Measurements from ENCODE around the gene RRAD.
"Not testable (repeated sequence)": the region's sequence is repeated elsewhere in the genome, so short reads cannot be mapped to it uniquely, and the experiment has no call there.

The RRAD gene

GRCh38 chr16:66948134-66948836, 22.9 kb upstream of the RRAD start:
- peak; percentile 53 for DNase-seq (ENCODE audit: extremely low read depth, insufficient read length)
- H3K4me3 ChIP-seq (replicated peaks; ENCODE audit: low read depth, low read length), result peak overlapping the region; percentile 56

GRCh38 chr16:66947302-66948065, 22.1 kb upstream of the RRAD start:
- peak; percentile 78 for TF ChIP-seq CTCF (IDR thresholded peaks at IDR 0.05; ENCODE audit: insufficient read depth, low read length, poor library complexity, severe bottlenecking)
- no peaks in the 10 kb centered on the region for H3K27me3 ChIP-seq (replicated peaks; ENCODE audit: control insufficient read depth, insufficient read depth, low read length)
- peaks cover 8% of the 10 kb centered on the region for H3K36me3 ChIP-seq (ENCODE audit: control insufficient read depth, insufficient read depth, low read length)
- DNase-seq (ENCODE audit: extremely low read depth, insufficient read length), result peak; percentile 50
- peak overlapping the region; percentile 56 for H3K4me3 ChIP-seq (replicated peaks; ENCODE audit: low read depth, low read length)

More at GRCh38 chr16:66948134-66948836, 22.9 kb upstream of the RRAD start:
- no peak for TF ChIP-seq CTCF (IDR thresholded peaks at IDR 0.05; ENCODE audit: insufficient read depth, low read length, poor library complexity, severe bottlenecking)
- Histone ChIP-seq H3K27me3 (replicated peaks; ENCODE audit: control insufficient read depth, insufficient read depth, low read length) (no peaks in the 10 kb centered on the region), H3K36me3 (ENCODE audit: control insufficient read depth, insufficient read depth, low read length) (peaks cover 5% of the 10 kb centered on the region)

- TF ChIP-seq CTCF (IDR thresholded peaks at IDR 0.05; ENCODE audit: insufficient read depth, low read length, poor library complexity, severe bottlenecking), result no peak
- Histone ChIP-seq H3K4me3 (replicated peaks; ENCODE audit: low read depth, low read length) (no peak overlapping the region), H3K27me3 (replicated peaks; ENCODE audit: control insufficient read depth, insufficient read depth, low read length) (no peaks in the 10 kb centered on the region), H3K36me3 (ENCODE audit: control insufficient read depth, insufficient read depth, low read length) (peaks cover 12% of the 10 kb centered on the region)
- DNase-seq (ENCODE audit: extremely low read depth, insufficient read length), result no peak
Observed at GRCh38 chr16:66946974-66947301, 21.6 kb upstream of the RRAD start.

DNA sequence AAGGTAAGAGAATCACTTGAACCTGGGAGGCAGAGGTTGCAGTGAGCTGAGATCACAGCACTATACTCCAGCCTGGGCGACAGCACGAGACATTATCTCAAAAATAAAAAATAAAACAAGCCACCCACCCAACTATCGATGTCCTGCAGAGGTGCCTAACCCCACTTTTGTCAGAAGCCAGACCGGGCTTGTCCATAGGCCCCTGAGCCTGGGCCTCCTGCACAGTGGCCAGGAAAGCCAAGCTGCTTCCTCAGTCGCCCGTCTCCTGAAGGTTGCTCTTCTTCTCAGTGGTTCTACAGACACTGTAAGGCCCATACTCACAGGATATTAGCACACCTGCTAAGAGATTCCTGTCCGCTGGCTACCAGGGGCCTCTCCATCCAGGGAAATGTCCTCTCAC, 21.2 kb upstream of the RRAD start:
- DNase-seq (ENCODE audit: extremely low read depth, insufficient read length), result no peak
- TF ChIP-seq CTCF (IDR thresholded peaks at IDR 0.05; ENCODE audit: insufficient read depth, low read length, poor library complexity, severe bottlenecking), result no peak
- Histone ChIP-seq H3K36me3 (ENCODE audit: control insufficient read depth, insufficient read depth, low read length) (peaks cover 13% of the 10 kb centered on the region), H3K27me3 (replicated peaks; ENCODE audit: control insufficient read depth, insufficient read depth, low read length) (no peaks in the 10 kb centered on the region), H3K4me3 (replicated peaks; ENCODE audit: low read depth, low read length) (no peak overlapping the region)

- DNase-seq (ENCODE audit: extremely low read depth, insufficient read length), result no peak
- Histone ChIP-seq H3K27me3 (replicated peaks; ENCODE audit: control insufficient read depth, insufficient read depth, low read length) (no peaks in the 10 kb centered on the region), H3K4me3 (replicated peaks; ENCODE audit: low read depth, low read length) (no peak overlapping the region), H3K36me3 (ENCODE audit: control insufficient read depth, insufficient read depth, low read length) (peaks cover 19% of the 10 kb centered on the region)
- no peak for TF ChIP-seq CTCF (IDR thresholded peaks at IDR 0.05; ENCODE audit: insufficient read depth, low read length, poor library complexity, severe bottlenecking)
Observed at GRCh38 chr16:66945939-66946338, 20.6 kb upstream of the RRAD start.

DNA sequence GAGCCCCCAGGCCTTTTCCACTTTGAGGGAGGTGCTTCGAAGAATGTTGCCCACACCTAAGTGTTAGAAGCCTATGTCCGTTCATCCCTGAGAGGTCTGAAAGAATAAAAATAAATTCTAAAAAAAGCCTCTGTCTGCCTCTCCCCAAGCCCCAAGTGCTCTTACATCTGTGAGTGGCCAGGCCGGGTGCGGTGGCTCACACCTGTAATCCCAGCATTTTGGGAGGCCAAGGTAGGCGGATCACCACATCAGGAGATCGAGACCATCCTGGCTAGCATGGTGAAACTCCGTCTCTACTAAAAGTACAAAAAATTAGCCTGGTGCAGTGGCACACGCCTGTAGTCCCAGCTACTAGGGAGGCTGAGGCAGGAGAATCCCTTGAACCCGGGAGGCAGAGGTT, 19.6 kb upstream of the RRAD start:
- peaks cover 26% of the 10 kb centered on the region for H3K36me3 ChIP-seq (ENCODE audit: control insufficient read depth, insufficient read depth, low read length)
- not testable (repeated sequence) for H3K27me3 ChIP-seq (replicated peaks; ENCODE audit: control insufficient read depth, insufficient read depth, low read length); H3K4me3 ChIP-seq (replicated peaks; ENCODE audit: low read depth, low read length); DNase-seq (ENCODE audit: extremely low read depth, insufficient read length)

Data from GM06990 (cell line).